Measurements from ENCODE around the gene TMEM176B.

DNA sequence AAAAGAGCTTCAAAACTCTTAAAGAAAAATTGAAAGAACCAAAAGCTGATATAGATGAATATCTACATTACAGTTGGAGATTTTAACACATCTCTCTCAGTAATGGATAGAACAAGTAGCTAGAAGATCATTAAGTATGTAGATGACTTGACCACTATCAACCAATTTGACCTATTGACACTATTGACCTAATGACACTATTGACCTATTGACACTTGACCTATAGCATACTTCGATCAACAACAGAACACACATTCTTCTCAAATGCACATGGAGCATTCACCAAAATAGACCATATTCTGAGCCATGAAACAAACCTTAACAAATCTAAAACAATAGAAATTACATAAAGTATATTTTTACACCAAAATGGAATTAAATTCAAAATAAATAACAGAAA lies 40.7 kb downstream of the TMEM176B start:
- no peak for TF ChIP-seq POLR2A (IDR thresholded peaks at IDR 0.05; ENCODE audit: low read depth, low read length)
- TF ChIP-seq MYC (IDR thresholded peaks at IDR 0.05; ENCODE audit: low read depth, low read length): no peak
- TF ChIP-seq, protein P1, sequence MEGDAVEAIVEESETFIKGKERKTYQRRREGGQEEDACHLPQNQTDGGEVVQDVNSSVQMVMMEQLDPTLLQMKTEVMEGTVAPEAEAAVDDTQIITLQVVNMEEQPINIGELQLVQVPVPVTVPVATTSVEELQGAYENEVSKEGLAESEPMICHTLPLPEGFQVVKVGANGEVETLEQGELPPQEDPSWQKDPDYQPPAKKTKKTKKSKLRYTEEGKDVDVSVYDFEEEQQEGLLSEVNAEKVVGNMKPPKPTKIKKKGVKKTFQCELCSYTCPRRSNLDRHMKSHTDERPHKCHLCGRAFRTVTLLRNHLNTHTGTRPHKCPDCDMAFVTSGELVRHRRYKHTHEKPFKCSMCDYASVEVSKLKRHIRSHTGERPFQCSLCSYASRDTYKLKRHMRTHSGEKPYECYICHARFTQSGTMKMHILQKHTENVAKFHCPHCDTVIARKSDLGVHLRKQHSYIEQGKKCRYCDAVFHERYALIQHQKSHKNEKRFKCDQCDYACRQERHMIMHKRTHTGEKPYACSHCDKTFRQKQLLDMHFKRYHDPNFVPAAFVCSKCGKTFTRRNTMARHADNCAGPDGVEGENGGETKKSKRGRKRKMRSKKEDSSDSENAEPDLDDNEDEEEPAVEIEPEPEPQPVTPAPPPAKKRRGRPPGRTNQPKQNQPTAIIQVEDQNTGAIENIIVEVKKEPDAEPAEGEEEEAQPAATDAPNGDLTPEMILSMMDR (IDR thresholded peaks at IDR 0.05; ENCODE audit: extremely low read depth in 1 of 2, insufficient read depth in 1 of 2, low read depth in 1 of 2, low read length in 2 of 2): no peak
- no peak for TF ChIP-seq POLR2AphosphoS5 (IDR thresholded peaks at IDR 0.05; ENCODE audit: insufficient read depth, low read depth, low read length)
- TF ChIP-seq MAX (IDR thresholded peaks at IDR 0.05; ENCODE audit: insufficient read depth, insufficient read length): no peak
- TF ChIP-seq EZH2 (IDR thresholded peaks at IDR 0.05; ENCODE audit: borderline replicate concordance, low read depth, low read length, severe bottlenecking): no peak
- TF ChIP-seq FOS (IDR thresholded peaks at IDR 0.05; ENCODE audit: borderline replicate concordance, insufficient read depth, low read length): no peak
- TF ChIP-seq JUN (IDR thresholded peaks at IDR 0.05; ENCODE audit: borderline replicate concordance, insufficient read depth, insufficient read length, low read depth): no peak
